GM23338 (cell line): ENCODE results near the gene KREMEN2.

Experiments
- CTCF ChIP-seq, 2 experiments: fragments of 200-600 bp in 1 of 2; sonication (generic) in 1 of 2; conservative IDR thresholded peaks; 2 replicates each; pipeline versions ENCODE4 v1.5.1 to v1.6.1; 2016 to 2017; ENCODE audit warnings: antibody characterized with exemption in 2 of 2, low read depth in 2 of 2, mild to moderate bottlenecking in 2 of 2, moderate library complexity in 1 of 2
- EZH2 ChIP-seq: fragments of 200-600 bp; sonication (generic); IDR thresholded peaks from one replicate; pipeline ENCODE4 v1.8.0; 2017; ENCODE audit warnings: antibody characterized with exemption, mild to moderate bottlenecking, low read depth; ENCODE audit not compliant: unreplicated experiment
- EZH2phosphoT487 ChIP-seq: fragments of 200-600 bp; sonication (generic); IDR thresholded peaks from one replicate; pipeline ENCODE4 v1.8.1; 2018; ENCODE audit warnings: antibody characterized with exemption; ENCODE audit not compliant: unreplicated experiment
- JUNB ChIP-seq: IDR thresholded peaks from one replicate; pipeline ENCODE4 v1.6.1; 2016; ENCODE audit warnings: antibody characterized with exemption; ENCODE audit not compliant: unreplicated experiment
- POLR2AphosphoS5 ChIP-seq: IDR thresholded peaks from 2 replicates; pipeline ENCODE4 v1.6.1; 2016; ENCODE audit warnings: antibody characterized with exemption, low read depth
- REST ChIP-seq: IDR thresholded peaks from one replicate; pipeline ENCODE4 v1.6.1; 2018; ENCODE audit warnings: antibody characterized with exemption; ENCODE audit not compliant: unreplicated experiment
- ZNF114 ChIP-seq: fragments of 250-450 bp; sonication (Bioruptor Pico); IDR thresholded peaks from 2 replicates; pipeline ENCODE4 v1.5.0; 2020; ENCODE audit warnings: mild to moderate bottlenecking, moderate library complexity
- ZNF462 ChIP-seq: fragments of 250-450 bp; sonication (Bioruptor Pico); IDR thresholded peaks from 2 replicates; pipeline ENCODE4 v1.5.0; 2020; ENCODE audit warnings: mild to moderate bottlenecking, moderate library complexity

GRCh38 chr16:2981899-2982250, 17.8 kb downstream of the KREMEN2 start:
- TF ChIP-seq CTCF (conservative IDR thresholded peaks at IDR 0.05; ENCODE audit: low read depth in 2 of 2) (no peak), POLR2AphosphoS5 (no peak), EZH2 (no peak), EZH2phosphoT487 (no peak), JUNB (no peak), REST (no peak), ZNF462 (CRISPR knock-in tag) (no peak), ZNF114 (CRISPR knock-in tag) (no peak)
